NCI-H226 (cell line): ENCODE measurements around the gene EXOC4.
"Not testable (repeated sequence)": the region's sequence is repeated elsewhere in the genome, so short reads cannot be mapped to it uniquely, and the experiment has no call there.

Experiments
- DNase-seq: peaks from one replicate; pipeline ENCODE4 v3.0.0-alpha.2; 2015

The EXOC4 gene

GRCh38 chr7:133776266-133776665 lies 523.4 kb downstream of the EXOC4 start:
- no peak for DNase-seq

GRCh38 chr7:133777701-133778100 lies 524.8 kb downstream of the EXOC4 start:
- no peak for DNase-seq

GRCh38 chr7:133778472-133778871 lies 525.6 kb downstream of the EXOC4 start:
- DNase-seq, result no peak

- DNase-seq, result not testable (repeated sequence)
These were observed 526.7 kb downstream of the EXOC4 start for GRCh38 chr7:133779538-133779937.

- no peak for DNase-seq
These were observed 528.0 kb downstream of the EXOC4 start for GRCh38 chr7:133780912-133781311.

GRCh38 chr7:133781486-133782090 lies 528.7 kb downstream of the EXOC4 start:
- DNase-seq, result no peak

GRCh38 chr7:133782470-133782869 lies 529.6 kb downstream of the EXOC4 start:
- DNase-seq, result no peak

- DNase-seq, result no peak
These were observed 530.4 kb downstream of the EXOC4 start for GRCh38 chr7:133783276-133783675.

GRCh38 chr7:133784486-133785001 lies 531.7 kb downstream of the EXOC4 start:
- DNase-seq, result no peak

GRCh38 chr7:133786401-133786937 lies 533.6 kb downstream of the EXOC4 start:
- no peak for DNase-seq

- DNase-seq, result no peak
These were observed 537.1 kb downstream of the EXOC4 start for GRCh38 chr7:133789974-133790373.

- DNase-seq, result no peak
These were observed 538.0 kb downstream of the EXOC4 start for GRCh38 chr7:133790911-133791310.

- DNase-seq, result no peak
These were observed 541.6 kb downstream of the EXOC4 start for GRCh38 chr7:133794479-133794878.

- DNase-seq, result no peak
These were observed 542.3 kb downstream of the EXOC4 start for GRCh38 chr7:133795068-133795665.

GRCh38 chr7:133796782-133797745 lies 544.2 kb downstream of the EXOC4 start:
- no peak for DNase-seq

- DNase-seq, result peak; percentile 26
These were observed 545.1 kb downstream of the EXOC4 start for GRCh38 chr7:133797818-133798520.

GRCh38 chr7:133801341-133801740 lies 548.5 kb downstream of the EXOC4 start:
- DNase-seq, result no peak

GRCh38 chr7:133804127-133804526 lies 551.2 kb downstream of the EXOC4 start:
- no peak for DNase-seq

- DNase-seq, result no peak
These were observed 552.5 kb downstream of the EXOC4 start for GRCh38 chr7:133805426-133805825.

GRCh38 chr7:133807624-133808492 lies 555.0 kb downstream of the EXOC4 start:
- DNase-seq, result no peak

- no peak for DNase-seq
These were observed 555.6 kb downstream of the EXOC4 start for GRCh38 chr7:133808493-133808866.

- no peak for DNase-seq
These were observed 560.0 kb downstream of the EXOC4 start for GRCh38 chr7:133812877-133813276.
